Activated gamma-delta T cell (primary cell): ENCODE results near the gene KIAA1671.

Experiments
- DNase-seq: peaks from one replicate; lab custom pipeline; 2025; lab: John Stamatoyannopoulos, UW

Gene KIAA1671

DNA sequence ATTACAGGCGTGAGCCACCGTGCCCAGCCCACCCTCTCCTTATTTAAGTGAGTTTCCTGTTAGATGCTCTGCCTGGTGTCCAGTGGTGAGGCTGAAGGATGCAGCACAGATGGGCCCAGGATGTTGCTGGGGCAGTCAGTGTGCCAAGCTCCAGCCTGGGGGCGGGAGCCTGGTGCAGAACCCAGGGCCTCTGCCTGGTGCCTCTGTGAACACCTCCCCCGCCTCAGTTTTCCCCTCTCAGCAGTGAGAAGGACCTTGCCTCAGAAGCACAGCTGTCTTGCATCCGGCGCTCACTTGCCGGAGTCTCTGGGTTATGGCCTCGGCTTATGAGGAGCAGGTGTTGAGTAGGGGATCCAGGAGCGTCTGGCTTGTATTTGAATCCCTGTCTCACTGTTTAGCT, 116.2 kb downstream of the KIAA1671 start:
- no peak for DNase-seq

- DNase-seq: no peak
These were observed 116.9 kb downstream of the KIAA1671 start for GRCh38 chr22:25069426-25069757.

DNA sequence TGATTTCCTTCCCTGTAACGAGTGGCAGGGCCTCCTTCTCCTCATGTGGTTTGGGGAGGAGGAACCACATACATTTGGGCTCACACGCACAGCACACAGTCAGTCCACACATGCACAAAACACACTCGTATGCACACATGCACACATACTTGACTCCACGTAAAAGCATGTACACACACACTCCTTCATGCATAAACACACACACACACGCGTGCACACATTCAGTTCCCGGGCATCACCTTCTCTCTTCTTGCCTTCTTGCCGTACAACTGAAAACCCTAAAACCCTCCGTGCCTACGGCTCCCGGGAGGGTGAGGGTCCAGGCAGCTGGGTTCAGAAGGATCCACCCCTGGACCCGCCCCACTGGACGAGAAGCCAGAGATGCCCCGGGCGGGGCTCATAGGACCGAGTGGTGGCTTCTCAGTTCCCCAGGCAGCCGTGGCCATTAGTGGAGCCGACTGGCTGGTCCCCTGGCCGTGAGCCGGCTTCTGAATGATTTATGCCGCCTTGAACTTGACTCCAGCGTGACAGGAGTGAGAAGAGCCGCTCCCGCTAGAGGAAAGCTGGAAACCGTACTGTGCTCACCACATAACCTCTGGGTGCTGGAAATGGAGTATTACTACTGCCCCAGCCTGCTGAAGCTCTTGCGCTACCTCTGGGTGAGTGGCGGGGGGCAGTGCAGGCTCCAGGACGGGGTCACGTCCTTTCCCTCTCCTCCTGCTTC, 117.4 kb downstream of the KIAA1671 start:
- no peak for DNase-seq

- no peak for DNase-seq
These were observed 118.4 kb downstream of the KIAA1671 start for GRCh38 chr22:25070956-25071355.

GRCh38 chr22:25071720-25072119, 119.2 kb downstream of the KIAA1671 start:
- no peak for DNase-seq

DNA sequence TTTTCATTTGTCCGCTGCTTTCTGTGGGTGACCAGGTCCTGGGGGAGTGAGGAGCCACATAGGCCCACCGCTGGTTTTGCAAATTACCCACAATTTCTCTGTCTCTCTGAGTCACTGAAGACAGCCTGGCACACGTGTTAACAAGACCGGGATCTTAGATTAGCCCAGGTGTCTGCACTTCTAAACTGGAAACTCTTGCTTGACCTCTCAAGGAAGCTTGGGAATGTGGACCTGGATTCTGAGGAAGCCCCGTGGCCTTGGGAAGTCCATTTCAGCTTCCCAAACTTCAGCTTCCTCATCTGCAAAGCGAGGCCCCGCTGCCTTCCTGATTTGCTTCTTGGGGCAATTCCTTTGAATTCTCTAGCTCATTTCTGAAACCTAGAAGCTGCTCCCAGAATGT, 119.9 kb downstream of the KIAA1671 start:
- DNase-seq: no peak

DNA sequence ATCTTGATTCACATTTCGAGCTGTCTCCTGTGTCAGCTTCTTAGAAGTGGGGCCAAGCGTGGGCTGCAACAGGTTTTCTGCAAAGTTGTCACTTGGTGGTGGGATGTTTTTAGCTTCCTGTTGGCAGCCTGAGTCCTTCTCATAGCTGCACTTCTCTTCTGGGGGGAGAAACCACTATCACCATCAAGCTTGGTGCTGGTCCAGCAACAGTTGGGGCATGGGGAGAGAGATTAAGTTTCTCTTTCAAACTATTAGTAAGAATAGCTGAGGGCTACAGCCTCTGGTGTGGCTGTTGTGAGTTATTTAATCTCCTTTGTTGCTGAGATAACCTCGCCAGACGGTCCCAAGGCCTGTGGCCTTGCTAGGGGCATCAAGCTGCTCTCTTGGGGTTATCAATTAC, 123.8 kb downstream of the KIAA1671 start:
- no peak for DNase-seq

DNA sequence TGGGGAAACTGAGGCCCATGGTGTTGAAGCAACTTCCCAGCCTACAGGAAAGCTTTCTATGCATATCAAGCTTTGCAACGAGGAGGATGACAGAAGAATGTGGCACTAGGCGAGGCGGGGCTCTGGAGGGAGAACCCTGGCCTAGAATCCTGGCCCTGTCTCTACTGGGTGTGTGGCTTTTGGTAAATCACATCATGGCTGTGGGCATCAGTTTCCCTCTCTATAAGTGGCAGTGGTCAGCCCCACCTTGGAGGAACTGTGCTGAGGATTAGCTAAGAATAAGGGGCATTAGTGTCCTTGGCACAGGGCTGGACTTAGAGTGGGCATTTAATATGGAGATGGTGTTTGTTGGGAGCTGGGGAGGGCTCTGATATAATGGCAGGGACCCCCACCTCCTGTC, 124.5 kb downstream of the KIAA1671 start:
- no peak for DNase-seq

- DNase-seq: no peak
These were observed 125.4 kb downstream of the KIAA1671 start for GRCh38 chr22:25077964-25078363.

- DNase-seq: no peak
These were observed 126.1 kb downstream of the KIAA1671 start for GRCh38 chr22:25078591-25078990.

- no peak for DNase-seq
These were observed 128.3 kb downstream of the KIAA1671 start for GRCh38 chr22:25080855-25081254.

DNA sequence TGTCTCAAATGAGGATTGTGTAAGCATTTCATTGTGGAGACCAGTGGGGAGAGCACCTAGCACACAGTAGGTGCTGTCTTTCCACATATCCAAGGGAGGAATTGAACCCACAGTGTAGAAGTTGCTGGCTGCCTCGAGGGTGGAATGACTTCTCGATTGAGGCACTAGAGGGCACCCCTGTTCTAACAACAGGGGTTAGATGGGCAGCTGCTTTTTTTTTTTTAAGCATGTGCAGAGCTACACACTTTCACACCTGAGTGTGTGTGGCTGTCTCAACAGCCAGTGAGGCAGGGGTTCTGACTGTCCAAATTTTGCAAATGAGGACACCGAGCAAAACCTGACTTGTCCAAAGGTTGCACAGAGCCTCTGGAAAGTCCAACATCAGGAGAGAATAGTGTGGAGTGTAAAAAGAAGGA, 128.9 kb downstream of the KIAA1671 start:
- DNase-seq: no peak

DNA sequence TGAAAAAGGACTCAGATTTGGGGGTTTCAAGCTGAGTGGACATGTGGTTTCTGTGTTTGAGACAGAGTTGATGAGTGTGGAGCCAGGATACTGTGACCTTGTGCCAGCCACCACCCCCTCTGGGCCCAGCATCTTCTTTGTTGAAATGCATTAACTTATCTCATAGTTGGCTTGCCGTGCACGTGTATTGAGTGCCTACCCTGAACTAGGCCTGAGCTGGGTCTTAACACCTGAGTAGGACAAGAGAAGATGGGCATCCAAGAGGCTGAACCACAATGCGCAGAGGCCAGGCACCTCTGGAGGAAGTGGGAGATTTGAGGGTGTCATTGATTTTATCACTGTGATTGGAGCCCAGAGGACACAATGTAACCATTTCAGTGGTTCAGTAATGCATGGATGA, 129.6 kb downstream of the KIAA1671 start:
- DNase-seq: no peak

DNA sequence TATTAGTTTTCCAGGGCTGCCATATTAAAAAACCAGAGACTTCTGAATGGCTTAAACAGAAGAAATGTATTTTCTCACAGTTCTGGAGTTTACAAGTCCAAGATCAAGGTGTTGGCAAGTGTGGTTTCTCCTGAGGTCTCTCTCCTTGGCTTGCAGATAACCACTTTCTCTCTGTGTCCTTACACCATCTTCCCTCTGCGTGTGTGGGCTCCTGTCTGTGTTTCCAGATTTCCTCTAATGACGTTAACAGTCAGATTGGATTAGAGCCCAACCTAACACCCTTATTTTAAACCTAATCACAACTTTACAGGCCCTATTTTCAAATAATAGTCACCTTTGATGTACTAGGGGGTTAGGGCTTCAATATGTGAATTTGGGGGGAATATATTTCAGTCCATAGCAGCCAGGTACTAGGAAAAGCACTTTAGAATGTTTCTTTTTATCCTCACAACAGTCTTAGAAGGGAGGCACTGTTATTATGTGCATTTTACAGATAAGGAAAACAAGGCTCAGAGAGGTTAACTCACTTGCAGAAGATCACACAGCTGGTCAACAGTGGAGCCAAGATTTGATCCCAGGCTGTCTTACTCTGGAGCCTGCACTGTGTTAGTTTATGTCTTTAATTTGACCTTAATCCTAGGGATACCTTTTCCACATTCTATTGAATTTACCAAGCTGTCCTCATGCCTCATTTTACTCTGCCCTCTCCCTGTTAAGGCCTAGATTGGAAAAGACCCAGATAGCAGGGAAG, 130.7 kb downstream of the KIAA1671 start:
- DNase-seq: no peak

DNA sequence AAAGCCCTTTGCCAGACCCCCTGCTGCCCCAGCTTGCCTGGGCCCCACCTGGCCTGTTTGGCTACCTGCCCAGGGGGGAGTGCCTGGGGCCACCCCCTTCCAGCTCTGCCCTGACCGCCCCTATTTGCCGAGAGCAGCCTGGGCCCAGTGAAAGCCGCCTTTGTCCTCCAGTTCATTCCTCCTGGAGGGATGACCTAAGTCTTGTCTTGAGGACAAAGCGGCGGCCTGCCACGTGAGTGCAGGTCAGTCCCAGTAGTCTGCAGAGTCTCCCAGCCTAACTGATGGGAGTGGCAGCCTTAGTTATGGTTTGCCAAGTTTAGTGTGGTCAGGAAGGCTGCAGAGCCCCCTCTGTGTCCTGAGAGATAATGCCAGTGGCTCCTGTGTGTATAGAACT, 131.3 kb downstream of the KIAA1671 start:
- no peak for DNase-seq

DNA sequence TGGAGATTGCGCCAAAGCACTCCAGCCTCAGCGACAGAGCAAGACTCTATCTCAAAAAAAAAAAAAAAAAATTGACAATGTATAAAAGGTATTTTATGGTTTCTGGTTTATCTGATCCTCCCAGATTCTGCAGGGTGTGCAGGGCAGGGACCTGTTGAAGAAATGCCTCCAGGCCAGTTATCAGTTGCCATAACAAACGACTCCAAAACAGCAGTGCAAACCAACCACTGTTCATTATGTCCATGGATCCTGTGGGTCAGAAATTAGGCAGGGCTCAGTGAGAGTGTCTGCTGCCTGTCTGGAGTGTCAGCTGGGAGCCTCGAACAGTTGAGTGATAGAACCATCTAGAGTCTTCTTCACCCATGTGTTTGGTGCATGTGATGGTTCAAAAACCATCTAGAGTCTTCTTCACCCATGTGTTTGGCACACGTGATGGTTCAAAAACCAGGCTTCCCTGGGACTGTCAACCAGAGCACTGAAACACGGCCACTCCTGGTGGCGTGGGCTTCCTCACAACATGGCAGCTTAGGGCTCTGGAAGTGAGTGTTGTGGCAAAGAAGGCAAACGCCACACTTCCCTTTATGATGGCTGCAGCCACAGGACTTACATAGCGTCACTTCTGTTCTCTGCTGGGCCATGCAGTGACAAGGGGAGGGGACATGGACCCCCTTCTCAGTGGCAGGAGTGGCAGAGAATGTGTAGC, 132.0 kb downstream of the KIAA1671 start:
- no peak for DNase-seq

DNA sequence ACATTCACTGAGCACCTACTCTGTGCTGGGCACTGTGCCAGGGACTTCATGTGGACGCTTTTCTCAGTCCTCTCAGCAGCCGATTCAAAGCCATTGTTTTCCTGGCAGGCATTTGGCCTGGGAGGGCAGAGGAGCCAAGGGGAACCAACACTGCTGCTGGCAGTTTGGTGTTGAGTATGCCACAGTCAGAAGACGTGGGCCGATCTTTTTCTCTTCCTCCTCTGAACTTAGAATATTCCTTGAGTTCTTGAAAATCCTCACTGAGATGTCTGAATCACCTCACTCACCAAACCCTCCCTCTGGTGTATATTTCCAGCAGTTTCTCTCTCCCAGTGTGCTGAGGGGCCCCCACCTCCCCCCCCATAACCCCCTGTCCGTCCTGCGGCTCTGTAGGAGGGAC, 132.6 kb downstream of the KIAA1671 start:
- DNase-seq: no peak

- no peak for DNase-seq
These were observed 133.7 kb downstream of the KIAA1671 start for GRCh38 chr22:25085930-25086901.

GRCh38 chr22:25086902-25087282, 134.4 kb downstream of the KIAA1671 start:
- DNase-seq: no peak

- no peak for DNase-seq
These were observed 137.8 kb downstream of the KIAA1671 start for GRCh38 chr22:25090225-25090890.

DNA sequence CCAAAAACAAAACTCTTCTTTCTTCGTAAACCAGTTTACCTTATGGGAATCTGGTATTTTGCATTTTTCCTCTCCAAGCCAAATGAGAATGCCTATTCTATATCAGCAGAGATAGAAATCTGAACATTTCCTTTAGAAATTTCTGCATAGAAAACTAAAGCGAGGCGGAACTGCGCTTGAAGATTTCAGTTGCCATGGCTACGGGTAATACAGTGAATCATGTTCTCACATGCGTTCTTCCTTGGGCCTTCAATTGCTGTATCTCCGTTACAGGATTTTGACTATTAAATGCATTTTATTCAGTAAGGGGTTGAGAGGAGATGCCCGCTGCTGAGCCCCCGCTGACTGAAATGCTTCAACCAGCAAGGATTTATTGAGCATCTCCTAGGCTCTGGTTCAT, 138.9 kb downstream of the KIAA1671 start:
- DNase-seq: no peak
